Measurements from ENCODE around the gene GALNT11.

Gene GALNT11

GRCh38 chr7:151982806-151983205 lies 42.7 kb upstream of the GALNT11 start:
- TF ChIP-seq CTCF (IDR thresholded peaks at IDR 0.05; ENCODE audit: low read length) (no peak), EZH2 (IDR thresholded peaks at IDR 0.05; ENCODE audit: borderline replicate concordance, low read length) (no peak)
- Histone ChIP-seq H3K79me2 (ENCODE audit: insufficient read depth, low read length) (no peaks in the 10 kb centered on the region), H3K36me3 (ENCODE audit: insufficient read depth, low read length) (no peaks in the 10 kb centered on the region), H3K9me3 (ENCODE audit: low read length) (no peaks in the 10 kb centered on the region), H4K20me1 (ENCODE audit: insufficient read depth, low read length) (no peaks in the 10 kb centered on the region), H3K4me1 (ENCODE audit: insufficient read depth, low read length, severe bottlenecking) (no peaks in the 10 kb centered on the region), H2AFZ (ENCODE audit: low read length) (no peak overlapping the region), H3F3A (ENCODE audit: insufficient read depth, low read length) (no peaks in the 10 kb centered on the region), H3K9me2 (ENCODE audit: low read depth, low read length) (no peaks in the 10 kb centered on the region), H3K9ac (ENCODE audit: low read length) (no peak overlapping the region), H3K4me3 (ENCODE audit: low read depth, low read length, poor library complexity, severe bottlenecking) (no peak overlapping the region), H3K27ac (ENCODE audit: low read depth, low read length, poor library complexity, severe bottlenecking) (no peak overlapping the region), H3K4me2 (ENCODE audit: low read length) (no peak overlapping the region), H3K27me3 (ENCODE audit: insufficient read depth, low read length) (peaks cover 7% of the 10 kb centered on the region; the same call in 1 of the 2 replicates)

- Histone ChIP-seq H4K20me1 (ENCODE audit: insufficient read depth, low read length) (no peaks in the 10 kb centered on the region), H3K9ac (ENCODE audit: low read length) (no peak overlapping the region), H3K4me2 (ENCODE audit: low read length) (no peak overlapping the region), H3K79me2 (ENCODE audit: insufficient read depth, low read length) (no peaks in the 10 kb centered on the region), H3K4me1 (ENCODE audit: insufficient read depth, low read length, severe bottlenecking) (no peaks in the 10 kb centered on the region), H3K9me2 (ENCODE audit: low read depth, low read length) (no peaks in the 10 kb centered on the region), H3K27me3 (ENCODE audit: insufficient read depth, low read length) (peaks cover 15% of the 10 kb centered on the region; the same call in 1 of the 2 replicates), H3K9me3 (ENCODE audit: low read length) (no peaks in the 10 kb centered on the region), H2AFZ (ENCODE audit: low read length) (no peak overlapping the region), H3K36me3 (ENCODE audit: insufficient read depth, low read length) (no peaks in the 10 kb centered on the region), H3F3A (ENCODE audit: insufficient read depth, low read length) (no peaks in the 10 kb centered on the region), H3K27ac (ENCODE audit: low read depth, low read length, poor library complexity, severe bottlenecking) (no peak overlapping the region), H3K4me3 (ENCODE audit: low read depth, low read length, poor library complexity, severe bottlenecking) (no peak overlapping the region)
- TF ChIP-seq CTCF (IDR thresholded peaks at IDR 0.05; ENCODE audit: low read length) (no peak), EZH2 (IDR thresholded peaks at IDR 0.05; ENCODE audit: borderline replicate concordance, low read length) (no peak)
Measured at GRCh38 chr7:151984612-151985011, 40.9 kb upstream of the GALNT11 start.

- Histone ChIP-seq H2AFZ (ENCODE audit: low read length) (no peak overlapping the region), H3K27me3 (ENCODE audit: insufficient read depth, low read length) (peaks cover 15% of the 10 kb centered on the region; the same call in 1 of the 2 replicates), H3K4me3 (ENCODE audit: low read depth, low read length, poor library complexity, severe bottlenecking) (no peak overlapping the region), H3F3A (ENCODE audit: insufficient read depth, low read length) (no peaks in the 10 kb centered on the region), H3K27ac (ENCODE audit: low read depth, low read length, poor library complexity, severe bottlenecking) (no peak overlapping the region), H3K9me2 (ENCODE audit: low read depth, low read length) (no peaks in the 10 kb centered on the region), H3K9ac (ENCODE audit: low read length) (no peak overlapping the region), H4K20me1 (ENCODE audit: insufficient read depth, low read length) (no peaks in the 10 kb centered on the region), H3K4me2 (ENCODE audit: low read length) (no peak overlapping the region), H3K4me1 (ENCODE audit: insufficient read depth, low read length, severe bottlenecking) (no peaks in the 10 kb centered on the region), H3K36me3 (ENCODE audit: insufficient read depth, low read length) (no peaks in the 10 kb centered on the region), H3K9me3 (ENCODE audit: low read length) (no peaks in the 10 kb centered on the region), H3K79me2 (ENCODE audit: insufficient read depth, low read length) (no peaks in the 10 kb centered on the region)
- TF ChIP-seq CTCF (IDR thresholded peaks at IDR 0.05; ENCODE audit: low read length): no peak
- TF ChIP-seq EZH2 (IDR thresholded peaks at IDR 0.05; ENCODE audit: borderline replicate concordance, low read length): no peak
Measured at GRCh38 chr7:151987748-151988529, 37.5 kb upstream of the GALNT11 start.

Data from OCI-LY1 (cell line).